Measurements from ENCODE around the gene PRKACG. TPM values are rescaled to one million over a fixed set of nuclear protein-coding genes. Genes with fewer than 3 reads are reported as not detected.

Gene PRKACG
- total and polyA plus RNA-seq, 2 experiments from 2014 or later: not detected

DNA sequence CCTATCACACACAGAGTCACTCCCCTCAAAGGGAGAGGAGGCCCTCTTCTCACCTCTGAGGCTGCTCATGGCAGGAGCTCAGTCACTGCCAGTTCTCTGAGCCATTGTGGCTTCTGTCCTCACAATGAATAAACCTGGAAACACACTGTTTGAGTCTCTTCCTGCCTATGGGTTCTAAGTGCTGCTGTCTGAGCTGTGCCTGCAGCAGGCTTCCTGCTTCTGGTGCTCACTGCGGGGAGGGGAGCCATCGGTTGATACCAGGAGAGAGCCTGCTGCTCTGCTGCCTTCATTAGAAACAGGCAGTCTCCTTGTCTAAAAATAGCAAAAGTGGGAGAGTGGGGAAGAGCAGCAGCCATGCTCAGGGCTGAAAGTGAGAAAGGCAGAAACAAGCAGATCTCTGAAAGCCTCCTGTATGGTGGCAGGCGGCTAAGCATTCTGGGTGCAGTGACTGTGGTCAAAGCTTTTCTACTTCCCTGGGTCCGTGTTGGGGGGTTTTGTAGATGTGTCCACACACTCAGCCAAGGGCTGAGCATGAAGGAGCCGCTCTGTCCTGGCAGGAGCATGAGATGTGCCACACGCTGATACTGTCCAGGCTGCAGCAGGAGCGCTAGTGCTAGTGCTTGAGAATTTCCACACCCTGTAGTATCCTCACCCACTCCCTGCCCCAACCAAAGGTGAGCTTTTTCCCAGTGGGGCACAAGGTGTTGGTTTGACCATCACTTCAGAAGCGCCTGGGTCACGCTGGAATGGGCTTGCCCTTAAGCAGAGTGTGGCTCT is 34.2 kb downstream of the PRKACG start:
- peak; percentile 63 for ATAC-seq
- TF ChIP-seq JUNB (IDR thresholded peaks at IDR 0.05; ENCODE audit: unreplicated experiment): no peak
- no peak for TF ChIP-seq REST (IDR thresholded peaks at IDR 0.05; ENCODE audit: unreplicated experiment)
- TF ChIP-seq CTCF (conservative IDR thresholded peaks at IDR 0.05; ENCODE audit: low read depth in 2 of 2): no peak
- no peak for TF ChIP-seq NANOG (IDR thresholded peaks at IDR 0.05; ENCODE audit: borderline replicate concordance)
- no peak for TF ChIP-seq EZH2phosphoT487 (IDR thresholded peaks at IDR 0.05; ENCODE audit: unreplicated experiment)
- no peak for TF ChIP-seq ZNF114 (CRISPR knock-in tag; IDR thresholded peaks at IDR 0.05)
- TF ChIP-seq EZH2 (IDR thresholded peaks at IDR 0.05; ENCODE audit: low read depth, unreplicated experiment): no peak
- TF ChIP-seq CREB1 (CRISPR knock-in tag; IDR thresholded peaks at IDR 0.05; ENCODE audit: low read depth): no peak
- no peak for TF ChIP-seq STAT1 (IDR thresholded peaks at IDR 0.05; ENCODE audit: unreplicated experiment)
- no peak for TF ChIP-seq POLR2AphosphoS5 (IDR thresholded peaks at IDR 0.05; ENCODE audit: low read depth)
- TF ChIP-seq ETS1 (IDR thresholded peaks at IDR 0.05): no peak
- TF ChIP-seq, protein P1, sequence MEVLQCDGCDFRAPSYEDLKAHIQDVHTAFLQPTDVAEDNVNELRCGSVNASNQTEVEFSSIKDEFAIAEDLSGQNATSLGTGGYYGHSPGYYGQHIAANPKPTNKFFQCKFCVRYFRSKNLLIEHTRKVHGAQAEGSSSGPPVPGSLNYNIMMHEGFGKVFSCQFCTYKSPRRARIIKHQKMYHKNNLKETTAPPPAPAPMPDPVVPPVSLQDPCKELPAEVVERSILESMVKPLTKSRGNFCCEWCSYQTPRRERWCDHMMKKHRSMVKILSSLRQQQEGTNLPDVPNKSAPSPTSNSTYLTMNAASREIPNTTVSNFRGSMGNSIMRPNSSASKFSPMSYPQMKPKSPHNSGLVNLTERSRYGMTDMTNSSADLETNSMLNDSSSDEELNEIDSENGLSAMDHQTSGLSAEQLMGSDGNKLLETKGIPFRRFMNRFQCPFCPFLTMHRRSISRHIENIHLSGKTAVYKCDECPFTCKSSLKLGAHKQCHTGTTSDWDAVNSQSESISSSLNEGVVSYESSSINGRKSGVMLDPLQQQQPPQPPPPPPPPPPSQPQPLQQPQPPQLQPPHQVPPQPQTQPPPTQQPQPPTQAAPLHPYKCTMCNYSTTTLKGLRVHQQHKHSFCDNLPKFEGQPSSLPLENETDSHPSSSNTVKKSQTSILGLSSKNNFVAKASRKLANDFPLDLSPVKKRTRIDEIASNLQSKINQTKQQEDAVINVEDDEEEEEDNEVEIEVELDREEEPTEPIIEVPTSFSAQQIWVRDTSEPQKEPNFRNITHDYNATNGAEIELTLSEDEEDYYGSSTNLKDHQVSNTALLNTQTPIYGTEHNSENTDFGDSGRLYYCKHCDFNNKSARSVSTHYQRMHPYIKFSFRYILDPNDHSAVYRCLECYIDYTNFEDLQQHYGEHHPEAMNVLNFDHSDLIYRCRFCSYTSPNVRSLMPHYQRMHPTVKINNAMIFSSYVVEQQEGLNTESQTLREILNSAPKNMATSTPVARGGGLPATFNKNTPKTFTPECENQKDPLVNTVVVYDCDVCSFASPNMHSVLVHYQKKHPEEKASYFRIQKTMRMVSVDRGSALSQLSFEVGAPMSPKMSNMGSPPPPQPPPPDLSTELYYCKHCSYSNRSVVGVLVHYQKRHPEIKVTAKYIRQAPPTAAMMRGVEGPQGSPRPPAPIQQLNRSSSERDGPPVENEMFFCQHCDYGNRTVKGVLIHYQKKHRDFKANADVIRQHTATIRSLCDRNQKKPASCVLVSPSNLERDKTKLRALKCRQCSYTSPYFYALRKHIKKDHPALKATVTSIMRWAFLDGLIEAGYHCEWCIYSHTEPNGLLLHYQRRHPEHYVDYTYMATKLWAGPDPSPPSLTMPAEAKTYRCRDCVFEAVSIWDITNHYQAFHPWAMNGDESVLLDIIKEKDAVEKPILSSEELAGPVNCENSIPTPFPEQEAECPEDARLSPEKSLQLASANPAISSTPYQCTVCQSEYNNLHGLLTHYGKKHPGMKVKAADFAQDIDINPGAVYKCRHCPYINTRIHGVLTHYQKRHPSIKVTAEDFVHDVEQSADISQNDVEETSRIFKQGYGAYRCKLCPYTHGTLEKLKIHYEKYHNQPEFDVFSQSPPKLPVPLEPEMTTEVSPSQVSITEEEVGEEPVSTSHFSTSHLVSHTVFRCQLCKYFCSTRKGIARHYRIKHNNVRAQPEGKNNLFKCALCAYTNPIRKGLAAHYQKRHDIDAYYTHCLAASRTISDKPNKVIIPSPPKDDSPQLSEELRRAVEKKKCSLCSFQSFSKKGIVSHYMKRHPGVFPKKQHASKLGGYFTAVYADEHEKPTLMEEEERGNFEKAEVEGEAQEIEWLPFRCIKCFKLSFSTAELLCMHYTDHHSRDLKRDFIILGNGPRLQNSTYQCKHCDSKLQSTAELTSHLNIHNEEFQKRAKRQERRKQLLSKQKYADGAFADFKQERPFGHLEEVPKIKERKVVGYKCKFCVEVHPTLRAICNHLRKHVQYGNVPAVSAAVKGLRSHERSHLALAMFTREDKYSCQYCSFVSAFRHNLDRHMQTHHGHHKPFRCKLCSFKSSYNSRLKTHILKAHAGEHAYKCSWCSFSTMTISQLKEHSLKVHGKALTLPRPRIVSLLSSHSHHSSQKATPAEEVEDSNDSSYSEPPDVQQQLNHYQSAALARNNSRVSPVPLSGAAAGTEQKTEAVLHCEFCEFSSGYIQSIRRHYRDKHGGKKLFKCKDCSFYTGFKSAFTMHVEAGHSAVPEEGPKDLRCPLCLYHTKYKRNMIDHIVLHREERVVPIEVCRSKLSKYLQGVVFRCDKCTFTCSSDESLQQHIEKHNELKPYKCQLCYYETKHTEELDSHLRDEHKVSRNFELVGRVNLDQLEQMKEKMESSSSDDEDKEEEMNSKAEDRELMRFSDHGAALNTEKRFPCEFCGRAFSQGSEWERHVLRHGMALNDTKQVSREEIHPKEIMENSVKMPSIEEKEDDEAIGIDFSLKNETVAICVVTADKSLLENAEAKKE (CRISPR knock-in tag; IDR thresholded peaks at IDR 0.05): no peak
- TF ChIP-seq ZNF331 (CRISPR knock-in tag; IDR thresholded peaks at IDR 0.05; ENCODE audit: low read depth): no peak
- Histone ChIP-seq H2AFZ (peak overlapping the region; percentile 81), H3K4me1 (ENCODE audit: insufficient read depth) (peaks cover 21% of the 10 kb centered on the region), H4K20me1 (replicated peaks; ENCODE audit: insufficient read depth) (no peaks in the 10 kb centered on the region), H3K36me3 (ENCODE audit: insufficient read depth) (no peaks in the 10 kb centered on the region), H3K4me3 (no peak overlapping the region), H3K9me2 (ENCODE audit: insufficient read depth) (0 out of 2 replicates have a peak, but pooled peaks cover 3% of the 10 kb centered on the region), H3F3A (replicated peaks; ENCODE audit: low read depth) (no peaks in the 10 kb centered on the region; the same call in 1 of the 2 replicates), H3K27ac (ENCODE audit: low read depth) (no peak overlapping the region), H3K4me2 (no peak overlapping the region), H3K27me3 (ENCODE audit: insufficient read depth) (no peaks in the 10 kb centered on the region), H3K79me2 (replicated peaks; ENCODE audit: insufficient read depth) (no peaks in the 10 kb centered on the region)
- Mint-ChIP-seq H3K4me3 (no peak overlapping the region), H3K27ac (peak overlapping the region; percentile 74), H3K9me3 (peaks cover 13% of the 10 kb centered on the region), H3K27me3 (ENCODE audit: insufficient read depth, low read depth, poor library complexity) (no peaks in the 10 kb centered on the region), H3K4me1 (peaks cover 30% of the 10 kb centered on the region), H3K36me3 (ENCODE audit: low read depth) (peaks cover 17% of the 10 kb centered on the region; the same call in 2 of the 3 replicates)
- DNase-seq (ENCODE audit: low spot score): no peak
